Tibial artery (tissue), 4 donors: ENCODE results near the gene PANK1.

ENCODE experiments used
- DNase-seq, 2 donors: peaks; one replicate each; pipeline ENCODE4 v3.0.0-alpha.2; 2019
- H3K27ac ChIP-seq, 2 donors: fragments of 200-600 bp; sonication (generic) in 1 of 2; 1 replicate in 1 of 2; 2 replicates in 1 of 2; pipeline ENCODE4 v1.5.1; 2018 to 2019; ENCODE audit warnings: mild to moderate bottlenecking in 1 of 2
- H3K27me3 ChIP-seq, 2 donors: fragments of 200-600 bp; sonication (generic) in 1 of 2; one replicate each; pipeline versions ENCODE4 v1.5.1 to v1.6.0; 2016 to 2019
- H3K36me3 ChIP-seq, 3 donors: fragments of 200-600 bp; sonication (generic) in 2 of 3; one replicate each; pipeline ENCODE4 v1.5.1; 2016 to 2019; ENCODE audit warnings: mild to moderate bottlenecking in 2 of 3
- H3K4me1 ChIP-seq, 4 donors: fragments of 200-600 bp; sonication (generic) in 2 of 4; 1 replicate in 3 of 4; 2 replicates in 1 of 4; pipeline ENCODE4 v1.5.1; 2016 to 2019
- H3K4me3 ChIP-seq, 2 donors: fragments of 200-600 bp; sonication (generic) in 1 of 2; 1 replicate in 1 of 2; 2 replicates in 1 of 2; pipeline ENCODE4 v1.5.1; 2018 to 2019; ENCODE audit warnings: mild to moderate bottlenecking in 2 of 2
- H3K9me3 ChIP-seq, 3 donors: fragments of 200-600 bp; sonication (generic) in 1 of 3; one replicate each; pipeline ENCODE4 v1.5.1; 2016 to 2019
- intact Hi-C: fragments of 100-400 bp; cut with DNase I; formaldehyde crosslinking; loops from one replicate; pipeline ENCODE4 v1.15.0; 2023; ENCODE audit warnings: low total_unique reads
- TF ChIP-seq, protein P1 (sequence below), 2 experiments: fragments of 200-600 bp in 1 of 2; fragments of 450-650 bp in 1 of 2; IDR thresholded peaks; one replicate each; pipeline ENCODE4 v1.5.1; 2017 to 2019; ENCODE audit warnings: antibody characterized with exemption in 2 of 2, mild to moderate bottlenecking in 1 of 2, moderate library complexity in 1 of 2

Gene PANK1

DNA sequence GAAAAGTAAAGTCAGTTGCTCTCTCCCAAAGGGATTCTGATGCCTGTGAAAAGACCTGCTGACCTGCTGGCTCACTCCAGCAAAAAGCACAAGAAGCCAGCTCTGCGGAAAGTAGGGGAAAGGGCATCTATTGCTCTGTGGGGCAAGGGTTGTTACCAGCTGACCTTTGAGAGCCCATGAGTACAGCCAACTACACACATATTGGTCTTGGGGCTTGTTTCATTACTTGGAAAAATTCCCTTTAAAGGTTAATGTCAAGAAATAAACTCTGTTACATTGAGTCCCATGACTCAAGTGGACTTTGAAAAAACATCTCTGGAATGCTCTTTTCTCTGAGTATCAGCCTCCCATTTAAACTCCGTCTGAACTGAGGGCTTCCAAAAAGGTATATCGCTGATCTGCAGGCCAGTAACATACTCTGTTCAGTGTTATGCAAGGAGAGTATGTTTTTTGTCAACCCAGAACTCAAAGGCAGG is 53.2 kb downstream of the PANK1 start:
- H3K9me3 ChIP-seq, result no peaks in the 10 kb centered on the region
- no peaks in the 10 kb centered on the region for H3K27me3 ChIP-seq
- H3K27ac ChIP-seq, result peak overlapping the region; percentile 59 to 69
- no peaks in the 10 kb centered on the region for H3K36me3 ChIP-seq
- no peak overlapping the region for H3K4me3 ChIP-seq
- DNase-seq, result peak in 1 of 2 donors; percentile 64
- peaks cover 0 to 58% (median 13%) of the 10 kb centered on the region in 4 donors for H3K4me1 ChIP-seq
- TF ChIP-seq, protein P1, sequence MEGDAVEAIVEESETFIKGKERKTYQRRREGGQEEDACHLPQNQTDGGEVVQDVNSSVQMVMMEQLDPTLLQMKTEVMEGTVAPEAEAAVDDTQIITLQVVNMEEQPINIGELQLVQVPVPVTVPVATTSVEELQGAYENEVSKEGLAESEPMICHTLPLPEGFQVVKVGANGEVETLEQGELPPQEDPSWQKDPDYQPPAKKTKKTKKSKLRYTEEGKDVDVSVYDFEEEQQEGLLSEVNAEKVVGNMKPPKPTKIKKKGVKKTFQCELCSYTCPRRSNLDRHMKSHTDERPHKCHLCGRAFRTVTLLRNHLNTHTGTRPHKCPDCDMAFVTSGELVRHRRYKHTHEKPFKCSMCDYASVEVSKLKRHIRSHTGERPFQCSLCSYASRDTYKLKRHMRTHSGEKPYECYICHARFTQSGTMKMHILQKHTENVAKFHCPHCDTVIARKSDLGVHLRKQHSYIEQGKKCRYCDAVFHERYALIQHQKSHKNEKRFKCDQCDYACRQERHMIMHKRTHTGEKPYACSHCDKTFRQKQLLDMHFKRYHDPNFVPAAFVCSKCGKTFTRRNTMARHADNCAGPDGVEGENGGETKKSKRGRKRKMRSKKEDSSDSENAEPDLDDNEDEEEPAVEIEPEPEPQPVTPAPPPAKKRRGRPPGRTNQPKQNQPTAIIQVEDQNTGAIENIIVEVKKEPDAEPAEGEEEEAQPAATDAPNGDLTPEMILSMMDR (IDR thresholded peaks at IDR 0.05), result no peak
- intact Hi-C loops, result no loop called here

DNA sequence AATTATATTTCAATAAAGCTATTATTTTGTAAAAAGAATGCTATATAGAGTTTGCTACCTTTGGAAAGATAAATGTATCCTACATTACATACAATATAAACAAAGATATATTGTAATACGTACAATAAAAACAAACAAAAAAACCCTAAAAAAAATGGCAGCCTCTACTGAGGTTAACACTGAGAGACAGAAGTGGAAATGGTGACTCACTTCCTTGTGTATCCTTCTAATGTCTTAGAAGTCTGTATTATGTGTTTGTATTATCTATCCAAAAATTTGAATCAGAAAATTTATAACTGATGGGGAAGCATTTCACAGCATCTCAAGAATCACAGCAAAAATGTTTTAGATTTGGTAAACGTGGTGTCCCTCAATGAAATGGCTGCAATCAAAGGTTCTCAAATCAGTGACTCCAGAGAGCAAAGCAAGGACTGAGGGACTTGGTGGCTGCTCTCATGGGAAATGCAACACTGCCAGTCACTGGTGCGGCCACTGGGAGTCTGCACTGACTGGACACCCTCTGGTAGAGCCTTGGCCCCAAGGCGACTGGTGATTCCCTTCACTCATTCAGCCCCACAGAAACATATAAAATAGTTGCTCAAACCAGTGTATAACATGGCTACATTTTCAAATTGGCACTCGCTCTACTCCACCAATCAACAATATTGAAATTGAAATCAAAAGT is 53.8 kb downstream of the PANK1 start:
- no peaks in the 10 kb centered on the region for H3K36me3 ChIP-seq
- peak overlapping the region; percentile 59 to 69 for H3K27ac ChIP-seq
- TF ChIP-seq, protein P1 (IDR thresholded peaks at IDR 0.05), result no peak
- intact Hi-C loops, result no loop called here
- no peaks in the 10 kb centered on the region for H3K9me3 ChIP-seq
- DNase-seq, result no peak
- no peak overlapping the region for H3K4me3 ChIP-seq
- H3K4me1 ChIP-seq, result peaks cover 0 to 58% (median 13%) of the 10 kb centered on the region in 4 donors
- H3K27me3 ChIP-seq, result no peaks in the 10 kb centered on the region

DNA sequence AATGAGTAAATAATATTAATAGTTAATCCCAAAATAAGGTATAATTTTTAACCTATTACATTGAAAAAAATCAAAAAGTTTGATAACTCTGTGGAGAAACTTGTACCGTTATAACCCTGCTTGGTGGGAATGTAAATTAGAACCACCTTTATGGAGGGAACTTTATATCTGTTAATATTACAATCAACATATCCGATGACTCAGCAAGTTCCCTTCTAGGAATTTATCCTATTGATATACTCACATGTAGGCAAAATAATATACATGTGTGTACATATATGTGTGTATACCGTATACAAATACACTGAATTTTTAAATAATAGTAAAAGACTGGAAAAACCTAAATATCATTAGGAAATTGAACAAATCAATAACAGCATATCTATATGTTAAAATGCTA is 54.7 kb downstream of the PANK1 start:
- Histone ChIP-seq H3K4me3 (no peak overlapping the region), H3K4me1 (peaks cover 0 to 58% (median 13%) of the 10 kb centered on the region in 4 donors), H3K27ac (no peak overlapping the region), H3K27me3 (no peaks in the 10 kb centered on the region), H3K9me3 (no peaks in the 10 kb centered on the region), H3K36me3 (no peaks in the 10 kb centered on the region)
- intact Hi-C loops, result no loop called here
- no peak for DNase-seq
- TF ChIP-seq, protein P1 (IDR thresholded peaks at IDR 0.05), result no peak

DNA sequence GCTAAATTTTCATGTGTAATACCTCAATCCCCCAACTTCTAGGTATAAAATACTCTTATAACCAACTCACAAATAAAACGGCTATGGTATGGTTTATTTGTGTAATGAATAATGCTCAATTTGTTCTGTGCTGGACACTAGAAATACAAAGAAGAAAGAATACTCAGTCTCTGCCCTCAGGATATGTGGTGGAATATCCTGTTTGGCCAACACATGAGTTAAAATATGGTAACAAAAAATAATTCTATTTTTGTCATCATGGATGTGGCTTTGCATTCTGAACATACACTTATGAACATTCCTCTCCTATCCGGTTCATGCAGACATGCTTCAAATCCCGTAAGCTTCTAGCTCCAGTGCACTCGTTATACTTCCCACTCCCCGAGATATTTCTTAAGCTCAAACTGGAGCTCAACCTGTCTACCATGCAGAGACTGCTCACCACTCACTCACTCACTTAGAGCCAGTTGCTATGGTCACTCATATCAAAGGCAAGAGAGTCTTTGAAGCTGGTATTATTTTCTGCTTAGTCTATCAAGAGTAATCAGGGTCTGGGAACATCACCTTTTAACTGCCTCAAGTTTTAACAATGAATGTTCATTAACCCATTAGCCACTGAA is 55.8 kb downstream of the PANK1 start:
- Histone ChIP-seq H3K4me1 (peaks cover 0 to 52% (median 13%) of the 10 kb centered on the region in 4 donors), H3K4me3 (no peak overlapping the region), H3K27ac (peak overlapping the region in 1 of 2 donors; percentile 10), H3K9me3 (no peaks in the 10 kb centered on the region), H3K36me3 (no peaks in the 10 kb centered on the region), H3K27me3 (no peaks in the 10 kb centered on the region)
- DNase-seq, result no peak
- TF ChIP-seq, protein P1 (IDR thresholded peaks at IDR 0.05), result no peak
- intact Hi-C loops, result no loop called here

DNA sequence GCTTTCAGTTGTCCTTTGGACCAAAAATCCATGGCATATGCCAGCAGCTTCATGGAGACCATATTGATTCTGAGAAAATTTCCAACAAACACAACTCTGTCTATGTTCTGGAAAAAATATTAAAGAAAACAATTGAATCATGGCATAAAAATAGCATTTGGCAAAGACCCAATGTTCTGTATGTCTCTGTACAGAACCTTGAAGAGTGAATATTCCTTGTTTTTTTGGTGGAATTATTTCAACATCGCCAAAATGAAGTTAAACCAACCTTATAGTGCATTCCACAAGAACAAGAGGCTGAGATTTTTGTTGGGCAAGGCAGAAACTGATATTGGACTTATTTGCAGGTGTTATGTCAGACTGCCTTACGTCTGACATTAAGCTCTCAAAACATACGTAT is 56.4 kb downstream of the PANK1 start:
- intact Hi-C loops, result no loop called here
- Histone ChIP-seq H3K27me3 (no peaks in the 10 kb centered on the region), H3K4me1 (peaks cover 0 to 46% (median 13%) of the 10 kb centered on the region in 4 donors), H3K9me3 (no peaks in the 10 kb centered on the region), H3K27ac (peak overlapping the region in 1 of 2 donors; percentile 10), H3K4me3 (no peak overlapping the region), H3K36me3 (no peaks in the 10 kb centered on the region)
- no peak for DNase-seq
- TF ChIP-seq, protein P1 (IDR thresholded peaks at IDR 0.05), result no peak
